ENCODE data around the gene S1PR4.

DNA sequence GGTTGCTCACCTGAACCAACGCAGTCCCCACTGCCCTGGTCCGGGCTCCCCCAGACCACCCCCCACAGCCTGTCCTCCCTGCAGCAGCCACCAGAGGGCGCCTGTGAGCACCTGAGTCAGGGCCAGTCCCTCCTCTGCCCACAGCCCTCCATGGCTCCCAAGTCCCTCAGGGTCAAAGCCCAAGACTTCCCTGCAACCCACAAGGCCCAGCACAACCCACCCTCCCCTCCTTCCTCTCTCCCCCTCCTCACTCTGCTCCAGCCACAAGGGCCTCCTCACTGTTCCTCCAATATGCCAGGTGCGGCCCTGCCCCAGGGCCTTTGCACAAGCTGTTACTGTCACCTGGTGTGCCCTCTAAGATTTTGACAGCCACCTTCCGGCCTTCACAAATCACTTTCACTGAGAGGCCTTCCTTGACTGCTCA lies 31.9 kb upstream of the S1PR4 start:
- TF ChIP-seq, protein P1, sequence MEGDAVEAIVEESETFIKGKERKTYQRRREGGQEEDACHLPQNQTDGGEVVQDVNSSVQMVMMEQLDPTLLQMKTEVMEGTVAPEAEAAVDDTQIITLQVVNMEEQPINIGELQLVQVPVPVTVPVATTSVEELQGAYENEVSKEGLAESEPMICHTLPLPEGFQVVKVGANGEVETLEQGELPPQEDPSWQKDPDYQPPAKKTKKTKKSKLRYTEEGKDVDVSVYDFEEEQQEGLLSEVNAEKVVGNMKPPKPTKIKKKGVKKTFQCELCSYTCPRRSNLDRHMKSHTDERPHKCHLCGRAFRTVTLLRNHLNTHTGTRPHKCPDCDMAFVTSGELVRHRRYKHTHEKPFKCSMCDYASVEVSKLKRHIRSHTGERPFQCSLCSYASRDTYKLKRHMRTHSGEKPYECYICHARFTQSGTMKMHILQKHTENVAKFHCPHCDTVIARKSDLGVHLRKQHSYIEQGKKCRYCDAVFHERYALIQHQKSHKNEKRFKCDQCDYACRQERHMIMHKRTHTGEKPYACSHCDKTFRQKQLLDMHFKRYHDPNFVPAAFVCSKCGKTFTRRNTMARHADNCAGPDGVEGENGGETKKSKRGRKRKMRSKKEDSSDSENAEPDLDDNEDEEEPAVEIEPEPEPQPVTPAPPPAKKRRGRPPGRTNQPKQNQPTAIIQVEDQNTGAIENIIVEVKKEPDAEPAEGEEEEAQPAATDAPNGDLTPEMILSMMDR (IDR thresholded peaks at IDR 0.05) = peak; percentile 85
- TF ChIP-seq EZH2 (IDR thresholded peaks at IDR 0.05; ENCODE audit: borderline replicate concordance, insufficient read depth, low read depth, low read length, poor library complexity, severe bottlenecking) = no peak

All from B cell (primary cell).